Liver (tissue), 9 donors: ENCODE results near the gene SPINK9. TPM values are rescaled to one million over a fixed set of nuclear protein-coding genes. Genes with fewer than 3 reads are reported as not detected.

Experiments
- DNase-seq: peaks from one replicate; pipeline ENCODE4 v3.0.0-alpha.2; 2017; ENCODE audit warnings: low spot score
- H3K27ac ChIP-seq, 2 donors: one replicate each; pipeline ENCODE4 v1.7.0; 2013; ENCODE audit warnings: inconsistent platforms in 2 of 2, low read length in 2 of 2, control low read depth in 1 of 2, low read depth in 1 of 2, mild to moderate bottlenecking in 1 of 2
- H3K27me3 ChIP-seq, 4 donors: one replicate each; pipeline versions ENCODE4 v1.6.1 to v1.7.0; 2013; ENCODE audit warnings: low read length in 3 of 4, inconsistent platforms in 1 of 4, mild to moderate bottlenecking in 1 of 4, moderate library complexity in 1 of 4; ENCODE audit not compliant: control insufficient read depth in 4 of 4, insufficient read depth in 4 of 4
- H3K36me3 ChIP-seq, 4 donors: one replicate each; pipeline versions ENCODE4 v1.6.1 to v1.7.0; 2013; ENCODE audit warnings: low read length in 3 of 4, mild to moderate bottlenecking in 3 of 4, low read depth in 1 of 4, moderate library complexity in 1 of 4; ENCODE audit not compliant: control insufficient read depth in 4 of 4, insufficient read depth in 3 of 4
- H3K4me1 ChIP-seq, 4 donors: one replicate each; pipeline versions ENCODE4 v1.6.1 to v1.7.0; 2013; ENCODE audit warnings: low read length in 3 of 4, mild to moderate bottlenecking in 3 of 4, moderate library complexity in 1 of 4; ENCODE audit not compliant: control insufficient read depth in 4 of 4, insufficient read depth in 4 of 4
- H3K4me3 ChIP-seq, 3 donors: one replicate each; pipeline versions ENCODE4 v1.6.1 to v1.7.0; 2013; ENCODE audit warnings: low read length in 3 of 3, control low read depth in 1 of 3, low read depth in 1 of 3, mild to moderate bottlenecking in 1 of 3
- H3K9ac ChIP-seq, 2 donors: one replicate each; pipeline ENCODE4 v1.7.0; 2013; ENCODE audit warnings: low read length in 2 of 2, mild to moderate bottlenecking in 2 of 2, moderate library complexity in 2 of 2, control low read depth in 1 of 2, low read depth in 1 of 2
- H3K9me3 ChIP-seq, 4 donors: one replicate each; pipeline versions ENCODE4 v1.6.1 to v1.7.0; 2013; ENCODE audit warnings: low read length in 3 of 4; ENCODE audit not compliant: control insufficient read depth in 4 of 4
- ATF3 ChIP-seq: IDR thresholded peaks from 2 replicates; pipeline ENCODE4 v1.6.1; 2016; ENCODE audit warnings: antibody characterized with exemption
- EGR1 ChIP-seq, 2 donors: IDR thresholded peaks; 2 replicates each; pipeline ENCODE4 v1.6.1; 2016 to 2018; ENCODE audit warnings: antibody characterized with exemption in 2 of 2, low read depth in 2 of 2
- FOXA2 ChIP-seq: IDR thresholded peaks from 2 replicates; pipeline ENCODE4 v1.6.1; 2016; ENCODE audit warnings: antibody characterized with exemption
- GABPA ChIP-seq, 2 donors: IDR thresholded peaks in 1 of 2; conservative IDR thresholded peaks in 1 of 2; 2 replicates each; pipeline ENCODE4 v1.6.1; 2016; ENCODE audit warnings: antibody characterized with exemption in 2 of 2, mild to moderate bottlenecking in 1 of 2, moderate library complexity in 1 of 2
- HNF4A ChIP-seq, 2 donors: conservative IDR thresholded peaks; 2 replicates each; pipeline ENCODE4 v1.6.1; 2016; ENCODE audit warnings: antibody characterized with exemption in 2 of 2, mild to moderate bottlenecking in 2 of 2
- HNF4G ChIP-seq: IDR thresholded peaks from 2 replicates; pipeline ENCODE4 v1.6.1; 2016; ENCODE audit warnings: antibody characterized with exemption
- JUND ChIP-seq, 2 donors: IDR thresholded peaks; 2 replicates each; pipeline ENCODE4 v1.6.1; 2016; ENCODE audit warnings: antibody characterized with exemption in 2 of 2
- NR2F2 ChIP-seq: IDR thresholded peaks from 2 replicates; pipeline ENCODE4 v1.6.1; 2016; ENCODE audit warnings: antibody characterized with exemption
- RAD21 ChIP-seq, 2 donors: IDR thresholded peaks; 2 replicates each; pipeline ENCODE4 v1.6.1; 2016; ENCODE audit warnings: antibody characterized with exemption in 2 of 2, mild to moderate bottlenecking in 2 of 2
- RXRA ChIP-seq, 2 donors: IDR thresholded peaks; 2 replicates each; pipeline ENCODE4 v1.6.1; 2017 to 2018; ENCODE audit warnings: antibody characterized with exemption in 2 of 2, mild to moderate bottlenecking in 1 of 2
- SP1 ChIP-seq: IDR thresholded peaks from 2 replicates; pipeline ENCODE4 v1.6.1; 2018; ENCODE audit warnings: antibody characterized with exemption, mild to moderate bottlenecking
- TAF1 ChIP-seq: conservative IDR thresholded peaks from 2 replicates; pipeline ENCODE4 v1.6.1; 2016; ENCODE audit warnings: antibody characterized with exemption, mild to moderate bottlenecking
- YY1 ChIP-seq: IDR thresholded peaks from 2 replicates; pipeline ENCODE4 v1.6.1; 2016; ENCODE audit warnings: antibody characterized with exemption, mild to moderate bottlenecking
- ZBTB33 ChIP-seq: IDR thresholded peaks from 2 replicates; pipeline ENCODE4 v1.6.1; 2016; ENCODE audit warnings: antibody characterized with exemption
- WGBS: extraction: QIAGEN DNeasy Blood & Tissue Kit; methylation state at CpG from one replicate; pipeline ENCODE4 v1.1.7; 2013; 5-methylcytosine and 5-hydroxymethylcytosine counted together
- polyA plus RNA-seq, 2 donors: library from polyadenylated mRNA; stranded (reverse) in 1 of 2; unstranded in 1 of 2; fragments of 200-250 nt in 1 of 2; fragments of >200 nt in 1 of 2; fragmentation: Nextera tagmentation in 1 of 2; extraction: Ambion mirVana in 1 of 2; gene quantifications; one replicate each; pipeline versions ENCODE4 v1.2.1 to v1.2.3, GENCODE V29; 2013 to 2015
- total RNA-seq, 2 donors: library from RNA; depleted of rRNA; stranded (reverse); fragments of >200 nt; gene quantifications; one replicate each; pipeline ENCODE4 v1.2.3, GENCODE V29; 2014
- TF ChIP-seq, protein P1 (sequence below): IDR thresholded peaks from 2 replicates; pipeline ENCODE4 v1.6.1; 2016; ENCODE audit warnings: antibody characterized with exemption, mild to moderate bottlenecking
- TF ChIP-seq, protein P2 (sequence below): fragments of 150-350 bp; IDR thresholded peaks from 2 replicates; pipeline ENCODE4 v1.5.1; 2017; ENCODE audit warnings: improper control_type of control experiment, low read depth, low read length; ENCODE audit not compliant: missing input control
- donor health status: healthy.
- donor health status: healthy.
- donor health status: healthy.
- donor health status: healthy.
- donor health status: healthy.

The SPINK9 gene
- total and polyA plus RNA-seq, 4 donors = not detected

DNA sequence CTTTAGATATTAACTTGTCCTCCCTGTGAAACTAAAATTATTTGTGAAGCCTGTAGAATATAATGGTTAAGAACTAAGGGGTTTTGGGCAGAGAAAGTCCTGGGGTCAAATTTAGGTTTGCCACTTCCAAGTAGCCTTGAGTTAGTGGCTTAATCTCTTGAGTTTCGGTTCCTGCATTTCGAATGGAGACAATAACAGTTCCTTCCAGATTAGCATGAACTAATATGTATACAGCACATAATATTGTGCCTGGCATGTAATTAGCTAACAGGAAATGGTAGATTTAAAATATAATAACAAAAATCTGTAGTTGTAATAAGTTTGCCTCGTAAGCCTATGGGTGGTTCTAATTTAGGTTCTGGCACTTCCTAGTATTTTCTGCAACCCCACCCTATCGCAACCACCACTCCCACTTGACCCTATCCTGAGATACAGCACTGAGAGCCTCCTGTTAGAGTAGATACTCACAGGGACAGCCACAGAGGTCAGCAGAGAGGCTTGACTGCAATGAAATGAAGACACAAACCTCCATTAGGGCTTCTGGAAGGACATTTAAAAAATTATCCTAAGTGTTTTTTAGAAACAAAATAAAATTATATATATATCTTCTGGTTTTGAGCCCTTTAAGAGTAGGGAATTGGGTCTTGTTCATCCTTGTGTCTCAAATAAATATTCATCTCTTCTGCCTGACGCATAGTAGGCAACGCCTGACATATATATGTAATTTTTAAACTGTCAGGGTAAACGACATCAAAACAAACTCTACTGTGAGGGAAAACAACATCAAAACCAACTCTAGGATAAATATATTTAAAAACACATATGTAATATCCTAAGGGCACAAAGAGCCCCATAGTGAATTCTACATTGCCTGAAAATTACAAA lies 8.5 kb downstream of the SPINK9 start:
- WGBS = 80% methylated on average over 7 of the region's 7 CpGs
- Histone ChIP-seq H3K27ac (no peak overlapping the region), H3K36me3 (no peaks in the 10 kb centered on the region), H3K4me3 (no peak overlapping the region), H3K27me3 (no peaks in the 10 kb centered on the region), H3K4me1 (no peaks in the 10 kb centered on the region), H3K9me3 (no peaks in the 10 kb centered on the region), H3K9ac (no peak overlapping the region)
- no peak for TF ChIP-seq ZBTB33
- no peak for TF ChIP-seq SP1
- no peak for TF ChIP-seq GABPA (IDR thresholded peaks at IDR 0.05 in 1 of 2, conservative IDR thresholded peaks at IDR 0.05 in 1 of 2)
- TF ChIP-seq HNF4A (conservative IDR thresholded peaks at IDR 0.05) = no peak
- no peak for TF ChIP-seq TAF1
- no peak for TF ChIP-seq YY1
- no peak for TF ChIP-seq HNF4G
- TF ChIP-seq FOXA2 = no peak
- TF ChIP-seq ATF3 = no peak
- TF ChIP-seq NR2F2 = no peak
- TF ChIP-seq EGR1 (IDR thresholded peaks at IDR 0.05; ENCODE audit: low read depth in 2 of 2) = no peak
- DNase-seq = peak; percentile 38

- no peak overlapping the region for H3K4me3 ChIP-seq
- no peak for TF ChIP-seq YY1
- TF ChIP-seq ATF3 = no peak
- no peak for TF ChIP-seq FOXA2
- no peak for TF ChIP-seq HNF4G
- no peak for TF ChIP-seq SP1
- no peak for TF ChIP-seq TAF1
- H3K9ac ChIP-seq = no peak overlapping the region
- DNase-seq = no peak
- no peaks in the 10 kb centered on the region for H3K4me1 ChIP-seq
- H3K27ac ChIP-seq = no peak overlapping the region
- H3K9me3 ChIP-seq = no peaks in the 10 kb centered on the region
- no peaks in the 10 kb centered on the region for H3K27me3 ChIP-seq
- 94% methylated on average over 1 of the region's 1 CpG for WGBS
- H3K36me3 ChIP-seq = no peaks in the 10 kb centered on the region
Measured at GRCh38 chr5:148347706-148348105, 12.3 kb downstream of the SPINK9 start.

- Histone ChIP-seq H3K4me3 (no peak overlapping the region), H3K36me3 (no peaks in the 10 kb centered on the region), H3K9me3 (no peaks in the 10 kb centered on the region), H3K27ac (no peak overlapping the region), H3K4me1 (no peaks in the 10 kb centered on the region), H3K9ac (no peak overlapping the region), H3K27me3 (no peaks in the 10 kb centered on the region)
- 98% methylated on average over 1 of the region's 1 CpG for WGBS
- DNase-seq = no peak
- TF ChIP-seq FOXA2 = no peak
- no peak for TF ChIP-seq HNF4G
- TF ChIP-seq, protein P1, sequence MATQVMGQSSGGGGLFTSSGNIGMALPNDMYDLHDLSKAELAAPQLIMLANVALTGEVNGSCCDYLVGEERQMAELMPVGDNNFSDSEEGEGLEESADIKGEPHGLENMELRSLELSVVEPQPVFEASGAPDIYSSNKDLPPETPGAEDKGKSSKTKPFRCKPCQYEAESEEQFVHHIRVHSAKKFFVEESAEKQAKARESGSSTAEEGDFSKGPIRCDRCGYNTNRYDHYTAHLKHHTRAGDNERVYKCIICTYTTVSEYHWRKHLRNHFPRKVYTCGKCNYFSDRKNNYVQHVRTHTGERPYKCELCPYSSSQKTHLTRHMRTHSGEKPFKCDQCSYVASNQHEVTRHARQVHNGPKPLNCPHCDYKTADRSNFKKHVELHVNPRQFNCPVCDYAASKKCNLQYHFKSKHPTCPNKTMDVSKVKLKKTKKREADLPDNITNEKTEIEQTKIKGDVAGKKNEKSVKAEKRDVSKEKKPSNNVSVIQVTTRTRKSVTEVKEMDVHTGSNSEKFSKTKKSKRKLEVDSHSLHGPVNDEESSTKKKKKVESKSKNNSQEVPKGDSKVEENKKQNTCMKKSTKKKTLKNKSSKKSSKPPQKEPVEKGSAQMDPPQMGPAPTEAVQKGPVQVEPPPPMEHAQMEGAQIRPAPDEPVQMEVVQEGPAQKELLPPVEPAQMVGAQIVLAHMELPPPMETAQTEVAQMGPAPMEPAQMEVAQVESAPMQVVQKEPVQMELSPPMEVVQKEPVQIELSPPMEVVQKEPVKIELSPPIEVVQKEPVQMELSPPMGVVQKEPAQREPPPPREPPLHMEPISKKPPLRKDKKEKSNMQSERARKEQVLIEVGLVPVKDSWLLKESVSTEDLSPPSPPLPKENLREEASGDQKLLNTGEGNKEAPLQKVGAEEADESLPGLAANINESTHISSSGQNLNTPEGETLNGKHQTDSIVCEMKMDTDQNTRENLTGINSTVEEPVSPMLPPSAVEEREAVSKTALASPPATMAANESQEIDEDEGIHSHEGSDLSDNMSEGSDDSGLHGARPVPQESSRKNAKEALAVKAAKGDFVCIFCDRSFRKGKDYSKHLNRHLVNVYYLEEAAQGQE = no peak
- no peak for TF ChIP-seq GABPA (IDR thresholded peaks at IDR 0.05 in 1 of 2, conservative IDR thresholded peaks at IDR 0.05 in 1 of 2)
- TF ChIP-seq RAD21 (IDR thresholded peaks at IDR 0.05) = no peak
- no peak for TF ChIP-seq ATF3
- TF ChIP-seq SP1 = no peak
- TF ChIP-seq, protein P2, sequence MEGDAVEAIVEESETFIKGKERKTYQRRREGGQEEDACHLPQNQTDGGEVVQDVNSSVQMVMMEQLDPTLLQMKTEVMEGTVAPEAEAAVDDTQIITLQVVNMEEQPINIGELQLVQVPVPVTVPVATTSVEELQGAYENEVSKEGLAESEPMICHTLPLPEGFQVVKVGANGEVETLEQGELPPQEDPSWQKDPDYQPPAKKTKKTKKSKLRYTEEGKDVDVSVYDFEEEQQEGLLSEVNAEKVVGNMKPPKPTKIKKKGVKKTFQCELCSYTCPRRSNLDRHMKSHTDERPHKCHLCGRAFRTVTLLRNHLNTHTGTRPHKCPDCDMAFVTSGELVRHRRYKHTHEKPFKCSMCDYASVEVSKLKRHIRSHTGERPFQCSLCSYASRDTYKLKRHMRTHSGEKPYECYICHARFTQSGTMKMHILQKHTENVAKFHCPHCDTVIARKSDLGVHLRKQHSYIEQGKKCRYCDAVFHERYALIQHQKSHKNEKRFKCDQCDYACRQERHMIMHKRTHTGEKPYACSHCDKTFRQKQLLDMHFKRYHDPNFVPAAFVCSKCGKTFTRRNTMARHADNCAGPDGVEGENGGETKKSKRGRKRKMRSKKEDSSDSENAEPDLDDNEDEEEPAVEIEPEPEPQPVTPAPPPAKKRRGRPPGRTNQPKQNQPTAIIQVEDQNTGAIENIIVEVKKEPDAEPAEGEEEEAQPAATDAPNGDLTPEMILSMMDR = no peak
- no peak for TF ChIP-seq JUND (IDR thresholded peaks at IDR 0.05)
- no peak for TF ChIP-seq TAF1
- no peak for TF ChIP-seq HNF4A (conservative IDR thresholded peaks at IDR 0.05)
- TF ChIP-seq RXRA (IDR thresholded peaks at IDR 0.05) = no peak
Measured at GRCh38 chr5:148352696-148353095, 17.3 kb downstream of the SPINK9 start.
